HG03457 (cell line): ENCODE results near the gene FAM120A.

Experiments used
- ATAC-seq: cut with Tn5 transposase; IDR thresholded peaks from one replicate; pipeline ENCODE4 v1.9.1; 2021; ENCODE audit warnings: moderate number of reproducible peaks; ENCODE audit not compliant: unreplicated experiment

The FAM120A gene

DNA sequence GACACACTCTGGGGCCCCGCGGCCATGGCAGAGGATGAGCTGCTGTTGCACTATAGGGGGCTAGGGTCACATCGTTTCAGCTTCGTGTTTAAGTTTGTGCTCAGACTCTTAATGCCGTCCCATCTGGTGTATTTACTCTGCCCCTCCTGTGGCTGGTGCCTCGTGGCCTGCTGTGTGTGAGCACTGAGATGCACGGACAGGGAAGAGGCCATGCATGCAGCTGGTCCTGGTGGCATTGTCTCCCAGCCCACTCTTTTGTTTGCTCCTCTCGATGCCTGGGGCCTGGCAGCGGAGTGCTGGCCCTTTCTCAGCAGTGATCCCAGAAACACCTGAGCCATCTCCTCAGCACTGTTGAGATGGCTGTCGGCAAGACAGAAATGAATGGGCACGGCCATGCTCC is 94.9 kb downstream of the FAM120A start:
- ATAC-seq = no peak

DNA sequence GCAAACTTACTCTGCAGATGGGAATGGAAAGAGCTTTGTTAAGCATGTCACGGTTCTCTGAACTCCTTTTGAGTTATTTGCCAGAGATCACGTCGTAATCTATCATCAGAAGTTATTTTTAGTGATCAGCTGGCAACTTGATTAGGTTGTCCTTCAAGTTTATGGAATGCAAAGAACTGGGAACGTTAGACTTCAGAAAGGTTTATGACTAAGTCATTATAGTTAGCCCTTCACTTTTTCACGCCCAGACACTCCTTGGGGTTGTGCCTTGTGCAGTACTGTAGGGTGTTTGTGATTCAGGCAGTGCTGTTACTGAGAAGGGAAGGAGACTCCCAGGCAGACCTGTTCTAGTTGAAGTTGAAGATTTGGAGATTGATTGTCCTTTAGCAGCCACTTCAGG is 98.1 kb downstream of the FAM120A start:
- ATAC-seq = no peak

DNA sequence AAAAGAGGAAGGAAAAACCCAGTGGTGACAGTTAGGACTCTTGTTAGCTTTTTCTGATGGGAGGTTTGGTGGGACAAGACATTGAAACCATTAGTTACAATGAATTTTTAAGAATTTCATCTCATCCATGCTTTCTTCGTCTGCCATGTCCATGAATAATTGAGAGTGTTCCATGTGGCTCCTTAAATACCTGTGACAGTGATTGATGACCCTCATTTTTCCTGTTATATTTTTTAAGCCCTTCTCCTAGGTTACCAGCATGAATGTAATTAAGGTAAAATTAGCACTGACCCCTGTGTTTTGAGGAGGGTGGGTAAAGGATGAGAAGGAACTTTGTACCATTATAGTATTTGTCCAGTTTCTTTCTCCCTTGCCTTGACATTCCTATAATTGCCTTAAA is 101.4 kb downstream of the FAM120A start:
- no peak for ATAC-seq

DNA sequence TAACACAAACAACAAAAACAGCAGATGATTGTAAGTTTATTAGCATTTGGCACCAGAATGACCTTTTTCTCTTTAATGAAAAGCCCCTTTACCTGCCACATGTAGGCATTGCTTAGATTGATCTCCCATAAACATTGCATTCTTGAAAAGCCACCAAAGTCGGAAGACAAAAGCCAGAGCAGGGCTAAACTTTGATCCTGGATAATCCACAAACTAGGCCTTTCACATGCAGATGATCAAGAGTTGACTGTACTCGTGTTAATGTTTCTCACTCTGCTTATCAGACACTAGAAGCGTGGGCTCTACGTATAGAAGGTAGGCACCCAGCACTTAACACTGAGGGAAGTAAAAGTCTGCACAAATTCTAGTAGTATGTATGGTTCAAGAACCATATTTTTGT is 103.9 kb downstream of the FAM120A start:
- no peak for ATAC-seq

DNA sequence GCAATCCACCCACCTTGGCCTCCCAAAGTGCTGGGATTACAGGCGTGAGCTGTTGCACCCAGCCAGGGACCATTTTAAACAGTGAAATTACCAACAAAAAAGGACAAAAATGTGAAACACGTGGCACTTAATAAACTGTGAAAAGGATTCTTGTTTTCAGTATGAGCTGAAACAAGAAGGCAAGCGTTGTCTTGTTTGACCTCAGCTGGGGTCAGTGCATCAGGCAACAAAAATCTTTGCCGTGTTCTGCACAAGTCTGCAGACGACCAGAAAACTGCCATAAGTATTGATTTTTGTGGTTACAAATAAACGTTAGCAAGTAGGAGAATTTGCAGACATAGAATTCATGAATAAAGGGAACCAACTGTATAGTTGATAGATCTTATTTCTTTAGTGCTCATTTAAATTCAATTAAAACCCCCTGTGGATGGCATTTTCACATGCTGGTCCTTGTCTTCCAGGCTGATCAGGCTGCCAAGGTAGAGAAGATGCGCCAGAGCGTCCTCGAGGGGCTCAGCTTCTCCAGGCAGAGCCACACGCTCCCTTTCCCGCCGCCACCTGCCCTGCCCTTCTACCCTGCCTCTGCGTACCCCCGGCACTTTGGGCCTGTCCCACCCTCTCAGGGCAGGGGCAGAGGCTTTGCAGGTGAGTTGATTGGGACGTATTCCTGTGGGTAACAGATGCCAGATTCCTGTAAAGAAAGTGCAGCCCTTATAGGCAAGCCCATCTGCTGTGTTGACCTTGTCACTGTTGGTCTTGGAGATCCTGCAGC is 106.1 kb downstream of the FAM120A start:
- no peak for ATAC-seq

DNA sequence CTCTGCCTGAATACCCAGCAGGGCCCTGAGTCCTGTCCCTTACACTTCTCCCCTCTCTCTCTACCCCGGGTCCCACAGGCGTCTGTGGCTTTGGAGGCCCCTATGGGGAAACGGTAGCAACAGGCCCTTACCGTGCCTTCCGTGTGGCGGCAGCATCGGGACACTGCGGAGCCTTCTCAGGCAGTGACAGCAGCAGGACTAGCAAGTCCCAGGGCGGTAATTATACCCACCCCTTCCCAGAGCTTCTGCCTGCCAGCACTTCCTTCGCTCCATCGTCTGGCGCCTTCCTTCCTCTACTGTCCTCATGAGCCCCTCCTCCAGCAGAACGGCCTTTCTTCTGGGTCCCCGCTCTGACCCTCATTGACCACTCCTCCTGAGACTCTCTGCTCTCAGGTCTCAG is 107.0 kb downstream of the FAM120A start:
- no peak for ATAC-seq

DNA sequence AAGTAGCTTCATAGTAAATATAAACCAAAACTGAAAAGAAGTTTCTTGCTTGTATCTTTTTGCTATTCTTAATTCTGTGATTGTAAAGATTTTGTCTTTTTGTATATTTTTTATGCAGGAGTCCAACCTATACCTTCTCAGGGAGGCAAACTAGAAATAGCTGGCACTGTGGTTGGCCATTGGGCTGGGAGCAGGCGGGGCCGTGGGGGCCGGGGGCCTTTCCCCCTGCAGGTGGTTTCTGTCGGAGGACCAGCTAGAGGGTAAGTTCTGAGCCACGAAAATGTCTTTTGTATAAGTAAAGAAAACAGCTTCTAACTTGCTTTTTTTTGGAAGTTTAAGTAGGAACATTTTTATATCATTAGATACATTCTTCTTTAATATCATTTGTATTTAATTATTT is 109.5 kb downstream of the FAM120A start:
- no peak for ATAC-seq

DNA sequence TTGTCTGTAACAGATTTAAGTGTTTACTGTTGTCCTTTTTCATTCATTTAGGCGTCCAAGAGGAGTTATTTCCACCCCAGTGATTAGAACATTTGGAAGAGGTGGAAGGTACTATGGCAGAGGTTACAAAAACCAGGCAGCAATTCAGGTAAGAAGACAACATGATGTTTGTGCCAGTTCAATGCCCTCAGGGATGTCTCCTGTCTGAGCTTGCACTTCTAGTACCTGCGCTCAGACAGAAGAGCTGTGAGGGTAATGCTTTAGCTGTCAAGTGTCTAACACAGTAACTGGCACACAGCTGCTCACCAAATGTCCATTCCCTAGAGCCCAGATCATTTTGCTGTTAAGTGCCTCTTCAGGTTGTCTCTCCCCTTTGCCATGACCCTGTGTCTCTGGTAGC is 110.7 kb downstream of the FAM120A start:
- no peak for ATAC-seq

DNA sequence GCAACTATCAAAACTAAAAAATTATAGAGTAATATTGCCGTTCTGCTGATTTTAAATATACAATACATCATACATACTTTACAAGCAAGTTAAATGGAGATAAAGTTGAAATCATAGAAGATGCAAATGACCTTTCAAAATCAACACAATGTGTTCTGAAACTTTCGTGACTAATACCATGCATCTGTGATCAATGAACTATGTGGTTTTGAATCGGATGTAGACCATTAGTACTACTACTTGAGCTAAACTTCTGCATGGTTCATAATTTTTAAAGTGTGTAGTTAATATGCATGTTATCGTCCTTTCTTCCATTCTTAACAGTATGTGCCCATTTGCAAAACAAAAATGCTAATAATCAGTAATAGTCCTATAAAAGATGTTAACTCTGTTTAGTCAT is 113.6 kb downstream of the FAM120A start:
- no peak for ATAC-seq

DNA sequence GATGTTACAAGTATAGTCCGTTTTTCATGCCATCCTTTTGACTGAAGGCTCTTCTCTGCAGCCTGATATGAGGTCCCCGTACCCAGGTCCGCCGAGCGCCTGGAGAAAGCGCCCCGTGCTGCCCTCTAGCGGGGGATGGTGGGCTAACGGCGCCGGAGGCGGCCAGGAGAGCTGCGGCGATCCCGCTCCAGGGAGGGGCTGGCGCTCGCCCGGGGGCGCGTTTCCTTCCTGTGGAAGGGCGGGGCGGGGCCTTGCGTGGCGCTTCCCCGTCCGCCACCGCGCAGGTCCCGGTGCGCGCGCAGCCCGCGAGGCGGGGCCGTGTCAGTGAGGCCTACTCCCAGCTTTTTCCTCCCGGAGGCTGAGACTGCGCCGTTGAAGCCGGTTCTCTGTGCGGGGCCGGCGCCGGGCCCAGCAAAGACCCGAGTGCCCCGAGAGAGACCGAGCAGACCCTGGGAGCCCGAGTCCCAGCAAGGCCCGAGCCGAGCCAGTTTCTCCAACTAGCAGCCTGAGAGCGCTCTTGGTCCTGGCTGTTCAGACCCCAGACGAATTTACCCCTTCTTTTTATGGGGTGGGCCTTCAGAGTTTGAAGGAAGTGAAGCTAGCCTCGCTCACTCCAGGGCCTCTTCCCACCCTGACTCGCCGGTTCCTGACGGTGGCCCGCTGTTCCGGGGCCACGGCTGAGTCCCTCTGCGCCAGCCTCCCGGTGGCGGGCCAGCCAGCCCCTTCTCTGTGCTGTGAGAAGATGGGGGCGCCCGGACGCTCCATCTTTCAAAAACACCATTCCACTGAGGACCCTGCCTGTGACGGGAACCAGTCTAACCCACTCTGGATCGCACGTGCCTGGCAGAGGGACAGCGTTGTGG is 115.2 kb downstream of the FAM120A start:
- ATAC-seq = peak; percentile 83

DNA sequence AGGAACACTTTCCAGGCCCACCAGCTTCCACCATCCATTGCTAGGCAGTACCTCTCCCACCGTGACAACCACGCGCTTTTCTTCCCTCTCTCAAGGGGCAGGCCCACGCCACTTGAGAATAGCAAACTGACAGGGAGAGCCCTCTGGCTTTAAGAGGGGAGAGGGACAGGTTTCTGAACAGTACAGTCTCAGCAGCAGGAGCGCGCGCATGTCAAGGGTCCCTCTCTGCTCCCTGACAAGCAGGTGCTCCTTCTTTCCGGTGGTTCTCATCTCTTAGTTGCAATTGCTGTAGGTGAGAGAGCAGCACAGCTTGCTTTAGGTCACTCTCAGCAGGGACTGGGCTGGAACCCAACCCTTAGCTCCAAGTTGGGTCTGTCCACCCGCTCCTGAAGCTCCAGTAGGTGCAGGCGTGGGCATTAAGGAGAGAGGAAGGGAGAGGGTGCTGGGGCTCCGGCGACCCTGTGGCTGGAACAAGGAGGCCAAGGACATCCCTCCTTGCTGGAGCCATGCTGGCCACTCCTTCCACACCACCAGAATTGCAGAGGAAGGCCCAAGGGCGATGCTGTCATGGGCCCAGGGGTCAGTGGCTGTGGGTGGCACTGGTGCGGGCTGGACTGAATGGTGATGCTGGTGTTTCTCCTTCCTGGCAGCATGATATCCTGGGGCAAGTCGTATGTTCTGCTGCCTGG is 115.9 kb downstream of the FAM120A start:
- no peak for ATAC-seq

DNA sequence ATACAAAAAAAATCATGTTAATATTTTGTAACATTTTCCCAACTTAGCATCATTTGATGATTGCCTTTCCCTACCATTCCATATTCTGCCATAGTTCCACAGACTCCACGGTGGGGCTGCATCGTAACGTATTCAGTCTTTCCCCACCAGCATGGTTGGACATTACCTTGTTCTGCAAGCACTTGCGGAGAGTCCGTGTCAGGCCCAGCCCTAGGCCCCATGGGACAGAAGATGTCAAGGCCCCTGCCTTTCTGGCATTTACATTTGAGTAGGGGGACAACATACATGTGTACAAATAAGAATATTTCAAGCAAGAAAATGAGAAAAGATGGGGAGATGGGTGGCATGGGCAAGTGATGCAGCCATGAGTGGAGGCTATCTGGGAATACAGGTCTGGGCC is 116.7 kb downstream of the FAM120A start:
- ATAC-seq = no peak

DNA sequence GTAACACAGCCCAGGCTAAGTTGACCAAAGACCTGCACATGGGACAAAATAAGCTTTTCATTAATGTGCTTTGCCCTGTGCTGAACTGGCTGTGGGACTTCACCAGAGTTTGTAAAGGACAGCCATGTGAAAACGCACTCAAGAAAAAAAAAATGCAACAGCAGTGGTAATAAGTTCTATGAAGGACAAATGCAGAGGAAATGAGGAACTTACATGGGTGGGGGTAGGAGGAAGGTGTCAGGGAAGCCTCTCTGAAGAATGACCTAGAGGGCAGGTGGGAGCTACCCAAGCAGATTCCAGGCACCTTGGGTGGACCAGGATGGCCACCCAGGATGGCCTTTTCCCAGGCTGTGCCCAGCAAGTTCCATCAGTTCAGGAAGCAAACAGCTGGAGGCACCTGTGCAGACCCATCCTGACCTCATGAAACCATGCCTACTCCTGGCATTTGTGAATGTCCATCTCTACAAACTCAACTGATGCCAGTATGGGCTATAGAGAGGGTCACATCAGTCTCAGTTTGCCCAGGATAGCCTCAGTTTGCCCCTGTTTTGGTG is 118.2 kb downstream of the FAM120A start:
- no peak for ATAC-seq

DNA sequence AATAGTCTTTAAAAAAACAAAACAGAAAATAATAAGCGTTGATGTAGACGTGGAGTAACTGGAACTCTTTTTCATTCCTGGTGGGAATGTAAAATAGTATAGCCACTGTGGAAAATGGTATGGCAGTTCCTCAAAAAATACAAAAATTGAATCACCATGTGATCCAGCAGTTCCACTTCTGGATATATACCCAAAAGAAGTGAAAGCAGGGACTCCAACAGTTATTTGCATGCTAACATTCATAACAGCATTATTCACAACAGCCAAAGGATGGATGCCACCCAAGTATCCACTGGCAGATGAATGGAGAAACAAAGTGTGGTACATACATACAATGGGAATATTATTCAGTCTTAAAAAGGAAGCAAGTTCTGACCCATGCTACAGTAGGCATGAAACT is 120.7 kb downstream of the FAM120A start:
- no peak for ATAC-seq

DNA sequence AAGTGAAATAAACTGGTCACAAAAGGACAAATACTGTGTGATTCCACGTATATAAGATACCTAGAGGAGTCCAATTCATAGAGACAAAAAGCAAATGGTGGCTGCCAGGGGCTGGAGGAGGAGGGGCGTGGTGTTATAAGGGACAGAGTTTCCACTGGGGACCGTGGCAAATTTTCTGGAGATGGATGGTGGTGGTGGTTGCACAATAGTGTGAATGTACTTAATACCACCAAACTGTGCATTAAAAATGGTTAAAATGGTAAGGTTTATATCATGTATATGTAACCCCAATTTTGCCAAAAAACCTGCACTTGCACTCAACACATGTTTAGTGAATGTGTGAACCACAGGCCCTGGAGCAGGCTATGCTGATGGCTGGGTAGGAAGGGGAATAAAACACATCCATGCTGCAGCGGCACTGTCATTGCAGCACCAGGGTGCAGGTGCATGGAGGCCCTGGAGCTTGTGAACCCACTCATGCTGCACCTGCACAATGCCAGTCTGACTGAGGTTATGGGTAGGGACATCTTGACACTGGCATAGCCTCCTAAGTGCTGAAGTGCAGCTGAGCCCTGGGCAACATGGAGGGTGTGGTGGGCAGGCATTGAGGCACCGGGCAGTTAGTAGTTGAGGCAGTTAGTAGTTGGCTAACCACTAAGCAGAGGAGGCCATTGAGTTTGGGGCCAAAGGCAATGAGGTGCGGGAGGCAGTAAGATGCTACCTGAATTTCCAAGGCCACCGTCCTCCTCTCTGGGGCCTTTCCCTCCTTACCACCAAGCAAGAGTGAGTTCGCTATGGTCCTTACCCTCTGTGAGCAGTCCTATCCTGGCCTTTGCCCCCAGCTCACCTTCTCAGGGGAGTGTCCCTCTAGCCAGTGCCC is 121.4 kb downstream of the FAM120A start:
- ATAC-seq = no peak

DNA sequence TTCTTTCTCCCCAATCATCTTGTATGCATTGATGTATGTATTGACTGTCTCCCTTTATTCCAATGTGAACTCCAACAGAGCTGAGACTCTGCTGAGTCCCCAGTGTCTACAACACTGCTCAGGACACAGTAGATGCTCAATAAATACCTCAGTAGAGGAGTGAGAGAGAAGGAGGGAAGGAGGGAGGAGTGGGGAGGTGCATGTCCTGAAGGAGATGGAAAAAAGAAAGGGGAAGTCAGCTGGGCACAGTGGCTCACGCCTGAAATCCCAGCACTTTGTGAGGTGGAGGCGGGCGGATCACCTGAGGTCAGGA is 122.0 kb downstream of the FAM120A start:
- ATAC-seq = no peak

DNA sequence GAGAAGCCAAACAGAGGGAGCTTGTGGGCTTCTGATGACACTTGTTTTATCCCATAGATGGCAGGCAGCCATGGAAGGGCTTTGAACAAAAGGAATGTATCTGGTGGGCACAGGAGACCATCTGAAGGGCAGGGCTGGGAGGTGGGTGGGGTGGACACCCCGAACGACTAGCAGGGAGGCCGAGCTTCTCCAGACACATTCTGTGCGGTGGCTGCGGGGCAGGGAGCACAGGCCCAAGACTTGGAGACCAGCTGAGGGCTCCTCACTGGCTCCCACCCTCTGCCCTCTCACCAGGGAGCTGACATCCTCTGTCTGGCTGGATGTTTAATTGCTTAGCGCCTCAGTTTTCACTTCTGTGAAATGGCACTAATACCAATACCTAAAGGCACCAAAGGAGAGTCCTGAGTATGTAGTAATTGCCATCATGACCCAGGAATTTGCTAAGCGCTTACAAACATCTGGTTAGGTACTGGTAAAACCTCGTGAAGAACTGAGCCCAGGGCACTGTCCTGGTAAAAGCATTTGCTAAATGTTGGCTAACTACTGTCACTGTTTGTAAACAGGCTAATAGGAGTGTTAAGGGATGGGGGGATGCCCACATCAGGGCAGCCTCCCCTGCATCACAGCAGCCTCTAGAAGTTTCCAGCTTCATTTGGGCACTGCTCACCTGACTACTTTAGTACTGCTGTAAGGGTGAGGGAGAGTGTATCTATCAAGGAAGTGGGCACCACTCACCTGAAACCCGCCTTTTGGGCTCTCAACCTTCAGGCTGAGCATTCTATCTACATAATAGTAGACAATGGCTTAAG is 122.8 kb downstream of the FAM120A start:
- no peak for ATAC-seq

DNA sequence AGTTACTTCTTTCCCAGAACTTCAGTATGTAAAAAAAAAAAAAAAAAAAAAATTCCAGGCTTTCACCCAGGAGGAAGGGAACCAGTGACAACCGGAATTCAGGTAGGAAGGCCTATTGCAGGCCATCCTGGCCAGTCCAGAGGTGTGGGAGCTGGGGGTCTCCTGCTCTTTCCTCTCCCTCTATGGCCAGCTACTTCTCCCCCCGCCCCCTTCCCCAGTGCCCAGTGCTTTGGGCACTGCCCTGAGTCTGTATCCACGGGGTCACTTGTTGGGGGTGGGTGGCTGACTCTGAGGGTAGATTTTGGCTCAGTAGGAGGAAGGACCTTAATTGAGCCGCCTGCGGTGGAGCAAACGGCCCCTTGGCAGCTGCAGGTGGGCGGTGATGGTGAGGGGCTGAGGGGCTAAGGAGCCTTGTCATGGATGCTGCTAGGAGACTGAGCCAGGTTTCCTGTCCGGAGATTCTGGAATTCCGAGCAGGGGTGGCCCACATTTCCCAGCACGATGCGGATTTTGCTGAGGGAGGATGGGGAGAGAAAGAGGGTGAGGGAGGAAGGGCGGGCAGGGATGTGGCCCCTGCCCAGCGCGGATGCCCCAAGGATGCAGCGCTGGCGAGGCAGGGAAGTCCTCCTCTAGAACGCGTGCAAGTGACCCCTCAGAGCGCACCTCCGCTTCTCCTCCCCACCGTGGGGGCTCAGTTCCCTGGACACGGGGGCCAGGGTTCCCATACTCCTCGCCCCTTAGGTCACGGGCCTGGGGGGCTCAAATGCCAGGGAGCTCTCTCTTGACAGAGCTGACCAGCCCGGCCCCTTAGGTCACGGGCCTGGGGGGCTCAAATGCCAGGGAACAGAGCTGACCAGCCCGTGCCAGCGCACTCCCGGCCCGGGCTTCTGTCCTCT is 123.7 kb downstream of the FAM120A start:
- no peak for ATAC-seq

DNA sequence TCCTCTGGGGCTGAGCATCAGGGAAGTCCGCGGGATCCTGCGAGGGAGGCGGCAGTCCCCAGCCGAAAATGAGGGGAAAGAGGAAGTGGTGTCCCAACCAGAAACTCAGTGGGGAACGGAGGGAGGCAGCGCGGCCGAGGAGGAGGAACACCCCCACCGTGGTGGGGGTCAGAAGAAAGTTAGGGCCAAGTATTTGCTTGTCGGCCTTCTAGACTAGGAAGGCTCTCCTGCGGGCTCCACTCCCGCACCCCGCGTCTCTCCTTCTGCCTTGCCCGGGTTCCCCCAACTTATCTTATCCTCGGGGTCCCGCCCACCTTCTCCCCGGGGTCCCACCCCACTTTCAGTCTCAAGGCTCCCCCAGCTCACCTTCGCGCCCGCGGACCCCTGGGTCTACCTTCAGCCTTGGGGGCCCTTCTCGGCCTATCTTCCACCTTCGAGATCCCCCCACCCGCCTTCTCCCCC is 124.3 kb downstream of the FAM120A start:
- ATAC-seq = no peak
